Fibroblast of the aortic adventitia (primary cell): Measurements from ENCODE around the gene ZBTB42. TPM values are rescaled to one million over a fixed set of nuclear protein-coding genes. Genes with fewer than 3 reads are reported as not detected.

Experiments
- DNase-seq: peaks from one replicate; pipeline ENCODE4 v3.0.0-alpha.2; 2010; ENCODE audit warnings: low read depth
- H3K4me3 ChIP-seq: 2 replicates; pipeline ENCODE4 v1.5.1; 2011; ENCODE audit warnings: low read depth, mild to moderate bottlenecking, control low read depth, low read length, moderate library complexity
- CTCF ChIP-seq: IDR thresholded peaks from 2 replicates; pipeline ENCODE4 v1.5.1; 2011; ENCODE audit warnings: mild to moderate bottlenecking, low read length, control low read depth, inconsistent platforms; ENCODE audit not compliant: insufficient read depth
- total RNA-seq: library from RNA; depleted of rRNA; stranded (reverse); fragments of >200 nt; gene quantifications from 2 replicates; pipeline ENCODE4 v1.2.3, GENCODE V29; 2012; ENCODE audit warnings: low replicate concordance

ZBTB42 gene
- total RNA-seq, 1 donor = 5.0 TPM

- H3K4me3 ChIP-seq = no peak overlapping the region
- no peak for DNase-seq
- no peak for TF ChIP-seq CTCF
Measured at GRCh38 chr14:104841730-104842129, 40.8 kb downstream of the ZBTB42 start.

DNA sequence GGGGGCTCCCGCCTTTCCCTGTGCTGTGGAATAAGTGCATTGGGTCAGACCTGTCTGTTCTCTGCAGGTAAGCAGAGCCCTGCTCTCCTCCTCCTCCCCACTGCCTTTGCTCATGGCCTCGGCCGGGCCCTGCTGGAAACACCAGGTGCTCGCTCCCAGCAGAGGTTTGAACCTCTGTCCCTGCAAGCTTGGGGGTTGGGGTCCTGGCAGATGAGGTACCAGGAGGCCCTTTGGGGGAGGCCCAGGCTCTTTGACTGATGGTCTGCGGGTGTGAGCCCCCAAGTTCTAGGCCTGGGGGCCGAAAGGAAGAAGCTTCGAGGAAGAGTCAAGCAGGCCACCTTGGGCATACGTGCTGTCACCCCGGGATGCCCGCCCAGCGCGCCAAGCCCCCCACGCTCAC, 42.1 kb downstream of the ZBTB42 start:
- TF ChIP-seq CTCF = no peak
- peak overlapping the region; percentile 53 for H3K4me3 ChIP-seq
- no peak for DNase-seq

GRCh38 chr14:104843442-104844305, 42.8 kb downstream of the ZBTB42 start:
- peak overlapping the region; percentile 53 for H3K4me3 ChIP-seq
- no peak for DNase-seq

DNA sequence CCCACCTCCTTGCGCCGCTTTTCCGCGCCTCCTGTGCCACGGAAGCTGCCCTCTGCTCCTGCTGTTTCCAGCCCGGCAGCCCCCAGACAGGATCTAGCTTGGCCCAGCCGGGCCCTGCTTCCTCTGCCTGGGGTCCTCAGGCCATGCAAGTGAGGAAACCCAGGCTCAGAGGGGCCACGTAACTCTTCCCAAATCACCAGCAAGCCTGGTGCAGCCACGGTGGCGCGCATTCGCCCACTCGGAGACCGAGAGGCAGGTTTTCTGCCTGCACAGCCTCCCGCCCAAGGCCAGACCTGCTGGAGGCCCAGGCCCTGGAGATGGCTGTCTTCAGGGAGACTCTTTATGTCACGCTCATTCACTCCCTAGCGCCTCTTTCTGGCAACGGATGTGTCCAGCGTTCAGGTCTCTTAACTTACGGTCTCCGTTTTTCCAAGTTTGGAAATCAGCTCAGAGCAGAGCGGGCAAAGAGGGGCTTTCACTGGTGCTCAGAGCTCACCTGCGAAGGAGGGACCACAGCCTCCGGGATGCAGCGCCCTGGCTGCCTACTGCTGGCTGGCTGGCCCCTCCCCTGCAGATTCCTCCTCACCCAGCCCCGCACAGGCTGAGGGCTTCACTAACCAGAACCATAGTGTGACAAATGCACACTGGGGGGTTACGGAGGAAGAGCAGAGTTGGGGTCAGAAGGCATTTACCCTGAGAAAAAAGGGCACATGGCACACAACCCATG, 43.6 kb downstream of the ZBTB42 start:
- no peak for DNase-seq
- no peak for TF ChIP-seq CTCF
- peak overlapping the region; percentile 53 for H3K4me3 ChIP-seq

More at GRCh38 chr14:104843442-104844305, 42.8 kb downstream of the ZBTB42 start:
- TF ChIP-seq CTCF = no peak

GRCh38 chr14:104845033-104845666, 44.2 kb downstream of the ZBTB42 start:
- no peak for DNase-seq
- H3K4me3 ChIP-seq = no peak overlapping the region
- TF ChIP-seq CTCF = no peak

- DNase-seq = no peak
- H3K4me3 ChIP-seq = no peak overlapping the region
- TF ChIP-seq CTCF = no peak
Measured at GRCh38 chr14:104845834-104846441, 45.0 kb downstream of the ZBTB42 start.
